Measurements from ENCODE around the gene CCDC124.

The CCDC124 gene

DNA sequence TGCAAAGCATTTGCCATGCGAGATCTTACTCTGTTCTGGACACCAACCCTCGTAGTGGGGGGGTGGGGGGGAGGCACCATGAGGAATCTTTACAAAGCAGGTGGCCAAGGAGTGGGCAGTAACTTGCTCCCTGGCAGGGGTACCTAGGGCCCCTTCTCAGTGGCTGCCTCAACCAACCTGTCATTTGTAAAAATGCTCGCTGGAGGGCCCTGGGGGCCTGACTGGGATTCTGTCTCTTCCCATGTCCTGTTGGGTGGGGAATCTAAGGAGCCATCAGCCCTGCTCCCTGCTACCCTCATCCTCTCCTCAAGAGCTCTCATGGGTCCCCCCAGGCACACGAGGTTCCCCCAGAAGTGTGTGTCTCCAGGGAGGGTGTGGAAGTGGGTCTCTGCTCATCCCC, 35.5 kb downstream of the CCDC124 start:
- no peak overlapping the region for H3K27ac ChIP-seq
- TF ChIP-seq, protein P1, sequence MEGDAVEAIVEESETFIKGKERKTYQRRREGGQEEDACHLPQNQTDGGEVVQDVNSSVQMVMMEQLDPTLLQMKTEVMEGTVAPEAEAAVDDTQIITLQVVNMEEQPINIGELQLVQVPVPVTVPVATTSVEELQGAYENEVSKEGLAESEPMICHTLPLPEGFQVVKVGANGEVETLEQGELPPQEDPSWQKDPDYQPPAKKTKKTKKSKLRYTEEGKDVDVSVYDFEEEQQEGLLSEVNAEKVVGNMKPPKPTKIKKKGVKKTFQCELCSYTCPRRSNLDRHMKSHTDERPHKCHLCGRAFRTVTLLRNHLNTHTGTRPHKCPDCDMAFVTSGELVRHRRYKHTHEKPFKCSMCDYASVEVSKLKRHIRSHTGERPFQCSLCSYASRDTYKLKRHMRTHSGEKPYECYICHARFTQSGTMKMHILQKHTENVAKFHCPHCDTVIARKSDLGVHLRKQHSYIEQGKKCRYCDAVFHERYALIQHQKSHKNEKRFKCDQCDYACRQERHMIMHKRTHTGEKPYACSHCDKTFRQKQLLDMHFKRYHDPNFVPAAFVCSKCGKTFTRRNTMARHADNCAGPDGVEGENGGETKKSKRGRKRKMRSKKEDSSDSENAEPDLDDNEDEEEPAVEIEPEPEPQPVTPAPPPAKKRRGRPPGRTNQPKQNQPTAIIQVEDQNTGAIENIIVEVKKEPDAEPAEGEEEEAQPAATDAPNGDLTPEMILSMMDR (conservative IDR thresholded peaks at IDR 0.05), result no peak

DNA sequence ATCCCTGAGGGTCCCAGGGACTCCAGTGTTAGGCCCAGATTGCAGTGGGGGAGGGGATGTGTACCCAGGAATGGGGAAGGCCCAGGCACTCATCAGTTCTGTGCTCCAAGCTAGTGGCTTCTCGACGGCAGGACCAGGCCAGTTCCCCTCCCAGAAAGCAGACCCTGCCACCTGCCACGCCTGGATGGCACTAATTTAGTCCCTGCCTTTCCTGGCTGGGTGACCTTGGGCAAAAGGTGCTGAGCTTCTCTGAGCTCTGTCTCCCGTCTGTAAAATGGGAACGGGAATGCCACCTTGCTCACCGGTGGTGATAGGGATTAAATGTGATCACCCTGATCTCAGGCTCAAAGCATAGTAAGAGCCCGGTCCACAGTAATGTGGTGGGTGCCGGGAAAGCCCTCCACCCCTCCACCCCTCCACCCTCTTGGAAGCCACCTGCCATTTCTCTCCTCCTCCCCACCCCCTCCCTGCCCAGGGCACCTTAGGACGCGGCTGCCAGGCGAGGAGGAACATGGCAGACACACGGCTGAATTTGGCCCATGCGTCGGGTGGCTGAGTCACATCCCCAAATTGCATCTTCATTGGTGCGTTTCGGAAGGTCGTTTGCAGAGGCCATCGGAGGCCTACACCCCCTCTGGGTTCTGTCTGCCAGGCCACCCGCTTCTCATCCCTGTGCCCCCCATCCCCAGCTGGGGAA, 36.4 kb downstream of the CCDC124 start:
- H3K27ac ChIP-seq, result no peak overlapping the region

DNA sequence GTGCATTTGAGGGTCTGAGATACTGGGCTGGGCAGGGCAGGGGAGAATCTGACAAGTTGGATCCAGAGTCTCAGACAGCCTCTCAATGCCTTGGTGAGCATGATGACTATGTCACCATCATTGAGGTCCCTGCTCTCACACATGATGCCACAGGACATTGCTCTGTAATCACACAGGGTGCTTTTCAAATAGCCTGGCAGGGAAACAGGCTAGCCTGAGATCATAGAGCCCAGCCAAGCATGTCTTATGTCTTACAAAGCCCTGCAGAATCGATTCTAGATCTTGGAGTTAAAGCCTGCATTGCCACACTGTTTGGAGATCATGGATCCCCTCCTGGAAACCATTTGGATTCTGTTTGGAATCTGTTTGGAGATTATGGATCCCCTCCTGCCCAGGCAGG, 39.4 kb downstream of the CCDC124 start:
- TF ChIP-seq, protein P1 (conservative IDR thresholded peaks at IDR 0.05), result no peak
- no peak for TF ChIP-seq ZFX (IDR thresholded peaks at IDR 0.05)
- H3K27ac ChIP-seq, result no peak overlapping the region

More for the DNA sequence above, 36.4 kb downstream of the CCDC124 start:
- TF ChIP-seq, protein P1 (conservative IDR thresholded peaks at IDR 0.05), result no peak
- no peak for TF ChIP-seq ZFX (IDR thresholded peaks at IDR 0.05)

DNA sequence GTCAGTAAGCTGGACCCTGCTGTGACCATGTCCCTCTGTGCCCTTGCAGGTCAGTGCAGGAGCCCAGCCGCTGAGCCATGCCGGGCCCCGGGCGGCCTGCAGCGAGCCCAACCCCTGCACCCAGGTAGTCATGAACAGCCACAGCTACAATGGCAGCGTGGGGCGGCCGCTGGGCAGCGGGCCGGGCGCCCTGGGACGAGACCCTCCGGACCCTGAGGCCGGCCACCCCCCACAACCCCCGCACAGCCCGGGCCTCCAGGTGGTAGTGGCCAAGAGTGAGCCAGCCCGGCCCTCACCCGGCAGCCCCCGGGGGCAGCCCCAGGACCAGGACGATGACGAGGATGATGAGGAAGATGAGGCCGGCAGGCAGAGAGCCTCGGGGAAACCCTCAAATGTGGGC, 40.9 kb downstream of the CCDC124 start:
- H3K27ac ChIP-seq, result no peak overlapping the region
- TF ChIP-seq, protein P1 (conservative IDR thresholded peaks at IDR 0.05), result no peak
- no peak for TF ChIP-seq ZFX (IDR thresholded peaks at IDR 0.05)

DNA sequence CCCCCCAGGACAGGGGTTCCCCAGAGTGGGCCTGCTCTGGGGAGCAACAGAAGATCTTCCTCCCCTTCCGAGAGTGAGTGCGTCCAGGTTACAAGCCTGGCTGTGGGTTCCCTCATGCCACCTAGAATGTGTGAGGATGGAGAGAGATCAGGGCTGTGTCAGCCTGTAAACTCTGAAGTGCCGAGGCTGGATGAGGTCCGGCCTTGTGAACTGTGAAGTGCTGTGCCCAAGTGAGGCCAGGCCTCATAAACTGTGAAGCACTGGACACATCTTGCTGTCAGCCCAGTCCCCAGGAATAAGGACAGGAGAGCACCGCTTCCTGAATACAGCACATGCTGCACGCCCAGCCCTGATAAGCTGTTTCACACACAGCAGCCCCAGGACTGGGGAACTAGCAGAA, 41.7 kb downstream of the CCDC124 start:
- no peak overlapping the region for H3K27ac ChIP-seq
- TF ChIP-seq, protein P1 (conservative IDR thresholded peaks at IDR 0.05), result no peak
- TF ChIP-seq ZFX (IDR thresholded peaks at IDR 0.05), result no peak

DNA sequence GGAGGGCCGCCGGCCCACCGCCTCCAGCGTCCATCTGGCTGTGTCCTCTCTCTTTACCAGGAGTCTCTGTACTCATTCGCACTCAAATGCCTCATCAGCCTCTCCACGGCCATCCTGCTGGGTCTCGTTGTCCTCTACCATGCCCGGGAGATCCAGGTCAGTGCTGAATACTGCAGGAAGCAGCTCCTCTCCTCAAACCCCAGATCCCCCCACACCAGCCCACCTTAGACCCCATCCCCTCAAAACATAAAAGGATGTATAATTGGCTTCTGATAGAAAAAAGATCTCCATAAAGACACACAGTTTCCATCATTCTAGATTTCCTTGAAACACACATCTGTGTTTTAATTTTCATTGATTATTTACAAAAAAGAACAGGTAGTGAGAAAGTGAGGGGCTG, 42.2 kb downstream of the CCDC124 start:
- no peak for TF ChIP-seq ZFX (IDR thresholded peaks at IDR 0.05)
- no peak overlapping the region for H3K27ac ChIP-seq

DNA sequence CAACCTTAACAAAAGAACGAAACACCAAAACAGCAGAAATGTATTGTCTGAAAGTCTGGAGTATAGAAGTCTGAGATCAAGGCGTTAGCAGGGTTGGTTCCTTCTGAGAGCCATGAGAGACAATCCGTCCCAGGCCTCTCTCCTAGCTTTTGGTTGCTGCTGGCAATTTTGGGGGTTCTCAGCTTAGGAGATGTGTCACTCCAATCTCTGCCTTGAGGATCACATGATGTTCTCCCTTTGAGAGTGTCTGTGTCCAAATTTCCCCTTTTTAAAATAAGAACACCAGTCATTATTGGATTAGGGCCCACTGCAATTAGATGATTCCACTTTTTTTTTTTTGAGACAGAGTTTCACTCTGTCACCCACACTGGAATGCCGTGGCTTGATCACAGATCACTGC, 44.2 kb downstream of the CCDC124 start:
- no peak overlapping the region for H3K27ac ChIP-seq
- TF ChIP-seq, protein P1 (conservative IDR thresholded peaks at IDR 0.05), result no peak
- TF ChIP-seq ZFX (IDR thresholded peaks at IDR 0.05), result no peak

DNA sequence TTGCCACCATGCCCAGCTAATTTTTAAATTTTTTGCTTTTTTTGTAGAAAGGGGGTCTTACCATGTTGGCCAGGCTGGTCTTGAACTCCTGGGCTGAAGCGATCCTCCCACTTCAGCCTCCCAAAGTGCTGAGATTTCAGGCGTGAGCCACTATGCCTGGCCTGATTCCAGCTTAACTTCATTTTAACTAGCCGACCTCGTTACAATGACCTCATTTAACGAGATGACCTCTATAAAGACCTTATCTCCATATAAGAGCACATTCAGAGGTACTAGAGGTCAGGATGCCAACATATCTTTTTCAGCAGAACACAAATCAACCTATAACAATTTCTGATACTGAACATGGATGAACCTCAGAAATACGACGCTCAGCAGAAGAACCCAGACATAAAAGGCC, 44.7 kb downstream of the CCDC124 start:
- TF ChIP-seq, protein P1 (conservative IDR thresholded peaks at IDR 0.05), result no peak
- no peak for TF ChIP-seq ZFX (IDR thresholded peaks at IDR 0.05)
- no peak overlapping the region for H3K27ac ChIP-seq
